H7 (cell line): ENCODE results near the gene GNE. TPM values are rescaled to one million over a fixed set of nuclear protein-coding genes. Genes with fewer than 3 reads are reported as not detected.
"Not testable (repeated sequence)": the region's sequence is repeated elsewhere in the genome, so short reads cannot be mapped to it uniquely, and the experiment has no call there.

ENCODE experiments used
- DNase-seq: peaks from one replicate; pipeline ENCODE4 v3.0.0; 2012
- H3K27me3 ChIP-seq: 2 replicates; pipeline ENCODE4 v1.6.0; 2011; ENCODE audit warnings: mild to moderate bottlenecking, low read length; ENCODE audit not compliant: control insufficient read depth, insufficient read depth
- H3K36me3 ChIP-seq: replicated peaks from 2 replicates; pipeline ENCODE4 v1.5.1; 2011; ENCODE audit warnings: low read length; ENCODE audit not compliant: control insufficient read depth, insufficient read depth
- H3K4me3 ChIP-seq: 2 replicates; pipeline ENCODE4 v1.5.1; 2011; ENCODE audit warnings: low read depth, mild to moderate bottlenecking, control low read depth, low read length, moderate library complexity; ENCODE audit not compliant: insufficient read depth
- total RNA-seq: library from RNA; depleted of rRNA; stranded (reverse); fragments of >200 nt; shearing (Covaris generic); gene quantifications from 2 replicates; pipeline ENCODE4 v1.2.3, GENCODE V29; 2014

Gene GNE
- total RNA-seq, 1 experiment from 2014 or later, result 14.1 TPM

GRCh38 chr9:36208521-36209253 lies 49.6 kb downstream of the GNE start:
- Histone ChIP-seq H3K36me3 (peaks cover 49% of the 10 kb centered on the region), H3K4me3 (no peak overlapping the region), H3K27me3 (no peaks in the 10 kb centered on the region)
- DNase-seq, result no peak

- H3K36me3 ChIP-seq, result peaks cover 52% of the 10 kb centered on the region
- H3K4me3 ChIP-seq, result no peak overlapping the region
- DNase-seq, result no peak
- H3K27me3 ChIP-seq, result no peaks in the 10 kb centered on the region
These were observed 50.7 kb downstream of the GNE start for GRCh38 chr9:36207546-36208012.

GRCh38 chr9:36207016-36207415 lies 51.2 kb downstream of the GNE start:
- Histone ChIP-seq H3K27me3 (no peaks in the 10 kb centered on the region), H3K36me3 (peaks cover 55% of the 10 kb centered on the region), H3K4me3 (no peak overlapping the region)
- no peak for DNase-seq

GRCh38 chr9:36204906-36205547 lies 53.2 kb downstream of the GNE start:
- peak; percentile 57 for DNase-seq
- Histone ChIP-seq H3K36me3 (peaks cover 63% of the 10 kb centered on the region), H3K27me3 (no peaks in the 10 kb centered on the region), H3K4me3 (no peak overlapping the region)

- no peak overlapping the region for H3K4me3 ChIP-seq
- no peak for DNase-seq
- H3K27me3 ChIP-seq, result no peaks in the 10 kb centered on the region
- peaks cover 7% of the 10 kb centered on the region for H3K36me3 ChIP-seq
These were observed 63.8 kb downstream of the GNE start for GRCh38 chr9:36194326-36195000.

- no peak overlapping the region for H3K4me3 ChIP-seq
- no peaks in the 10 kb centered on the region for H3K27me3 ChIP-seq
- H3K36me3 ChIP-seq, result peaks cover 2% of the 10 kb centered on the region
- no peak for DNase-seq
These were observed 65.2 kb downstream of the GNE start for GRCh38 chr9:36193023-36193422.

GRCh38 chr9:36192196-36192595 lies 66.1 kb downstream of the GNE start:
- H3K27me3 ChIP-seq, result no peaks in the 10 kb centered on the region

GRCh38 chr9:36191686-36192085 lies 66.6 kb downstream of the GNE start:
- no peak for DNase-seq

More at GRCh38 chr9:36192196-36192595, 66.1 kb downstream of the GNE start:
- H3K36me3 ChIP-seq, result no peaks in the 10 kb centered on the region; the same call in 1 of the 2 replicates
- DNase-seq, result no peak
- no peak overlapping the region; the same call in 1 of the 2 replicates for H3K4me3 ChIP-seq

GRCh38 chr9:36191290-36191645 lies 67.0 kb downstream of the GNE start:
- Histone ChIP-seq H3K4me3 (peak overlapping the region; percentile 90), H3K27me3 (no peaks in the 10 kb centered on the region), H3K36me3 (no peaks in the 10 kb centered on the region)
- no peak for DNase-seq

More at GRCh38 chr9:36191686-36192085, 66.6 kb downstream of the GNE start:
- H3K4me3 ChIP-seq, result peak overlapping the region; percentile 90
- no peaks in the 10 kb centered on the region for H3K36me3 ChIP-seq
- no peaks in the 10 kb centered on the region for H3K27me3 ChIP-seq

GRCh38 chr9:36190388-36191289 lies 67.6 kb downstream of the GNE start, which contains the start of gene CLTA:
Gene CLTA (plus strand): TSS chr9:36190921. CDS start chr9:36191057, 136 bp downstream.
- peak; percentile 98 for DNase-seq
- Histone ChIP-seq H3K36me3 (no peaks in the 10 kb centered on the region), H3K27me3 (no peaks in the 10 kb centered on the region), H3K4me3 (peak within 1 kb of the TSS; percentile 90)

GRCh38 chr9:36189976-36190375 lies 68.3 kb downstream of the GNE start:
- Histone ChIP-seq H3K27me3 (no peaks in the 10 kb centered on the region), H3K4me3 (peak overlapping the region; percentile 49), H3K36me3 (no peaks in the 10 kb centered on the region)
- DNase-seq, result no peak

- no peak for DNase-seq
- Histone ChIP-seq H3K27me3 (no peaks in the 10 kb centered on the region), H3K36me3 (no peaks in the 10 kb centered on the region), H3K4me3 (no peak overlapping the region)
These were observed 70.0 kb downstream of the GNE start for GRCh38 chr9:36188212-36188611.

- H3K27me3 ChIP-seq, result no peaks in the 10 kb centered on the region
- H3K36me3 ChIP-seq, result no peaks in the 10 kb centered on the region
- no peak for DNase-seq
- H3K4me3 ChIP-seq, result no peak overlapping the region
These were observed 70.8 kb downstream of the GNE start for GRCh38 chr9:36187414-36187813.

- H3K36me3 ChIP-seq, H3K27me3 ChIP-seq, H3K4me3 ChIP-seq, DNase-seq: not testable (repeated sequence)
These were observed 78.0 kb downstream of the GNE start for GRCh38 chr9:36180243-36180642.
